Chondrocyte (in vitro differentiated cells): Measurements from ENCODE around the gene ARL5A. TPM values are rescaled to one million over a fixed set of nuclear protein-coding genes. Genes with fewer than 3 reads are reported as not detected.

Experiments used
- DNase-seq: peaks from one replicate; pipeline ENCODE4 v3.0.0; 2021; ENCODE audit warnings: mixed read lengths, low spot score
- H3K27ac Mint-ChIP-seq: one replicate; pipeline ENCODE4 v1.8.0; 2021; ENCODE audit warnings: mild to moderate bottlenecking, moderate library complexity, mixed read lengths; ENCODE audit not compliant: unreplicated experiment
- H3K27me3 Mint-ChIP-seq: 2 replicates; pipeline ENCODE4 v1.8.0; 2021; ENCODE audit warnings: low read depth, mixed read lengths
- H3K36me3 Mint-ChIP-seq: 2 replicates; pipeline ENCODE4 v1.8.0; 2021; ENCODE audit warnings: low read depth, mixed read lengths
- H3K4me1 Mint-ChIP-seq: 2 replicates; pipeline ENCODE4 v1.8.0; 2021; ENCODE audit warnings: low read depth, mild to moderate bottlenecking, mixed read lengths
- H3K4me3 Mint-ChIP-seq: one replicate; pipeline ENCODE4 v1.8.0; 2021; ENCODE audit warnings: mild to moderate bottlenecking, moderate library complexity, mixed read lengths; ENCODE audit not compliant: unreplicated experiment
- H3K9me3 Mint-ChIP-seq: 2 replicates; pipeline ENCODE4 v1.8.0; 2021; ENCODE audit warnings: low read depth, mixed read lengths
- CTCF ChIP-seq: fragments of 200-600 bp; sonication (generic); IDR thresholded peaks from 2 replicates; pipeline ENCODE4 v1.5.0; 2021; ENCODE audit warnings: antibody characterized with exemption, mild to moderate bottlenecking, moderate library complexity
- total RNA-seq: library from RNA; stranded (reverse); gene quantifications from 3 replicates; pipeline ENCODE4 v1.2.1, GENCODE V29; 2021

Gene ARL5A
- total RNA-seq, 1 donor from 2014 or later: 39.8 TPM

GRCh38 chr2:151762694-151763093 lies 65.5 kb downstream of the ARL5A start:
- no peak for DNase-seq

GRCh38 chr2:151761687-151762086 lies 66.5 kb downstream of the ARL5A start:
- H3K4me1 Mint-ChIP-seq: peaks cover 22% of the 10 kb centered on the region
- H3K9me3 Mint-ChIP-seq: no peaks in the 10 kb centered on the region
- H3K27ac Mint-ChIP-seq: no peak overlapping the region
- DNase-seq: no peak
- H3K36me3 Mint-ChIP-seq: peaks cover 10% of the 10 kb centered on the region
- H3K4me3 Mint-ChIP-seq: no peak overlapping the region
- H3K27me3 Mint-ChIP-seq: no peaks in the 10 kb centered on the region
- no peak for TF ChIP-seq CTCF

More at GRCh38 chr2:151762694-151763093, 65.5 kb downstream of the ARL5A start:
- H3K4me3 Mint-ChIP-seq: no peak overlapping the region
- peaks cover 10% of the 10 kb centered on the region for H3K36me3 Mint-ChIP-seq
- TF ChIP-seq CTCF: no peak
- no peak overlapping the region for H3K27ac Mint-ChIP-seq
- H3K9me3 Mint-ChIP-seq: no peaks in the 10 kb centered on the region
- H3K4me1 Mint-ChIP-seq: peaks cover 29% of the 10 kb centered on the region
- H3K27me3 Mint-ChIP-seq: no peaks in the 10 kb centered on the region

- H3K27me3 Mint-ChIP-seq: no peaks in the 10 kb centered on the region
- H3K36me3 Mint-ChIP-seq: peaks cover 10% of the 10 kb centered on the region
- H3K4me3 Mint-ChIP-seq: no peak overlapping the region
- H3K9me3 Mint-ChIP-seq: no peaks in the 10 kb centered on the region
- no peak for DNase-seq
- TF ChIP-seq CTCF: no peak
- H3K27ac Mint-ChIP-seq: no peak overlapping the region
- peaks cover 17% of the 10 kb centered on the region for H3K4me1 Mint-ChIP-seq
These were observed 67.0 kb downstream of the ARL5A start for GRCh38 chr2:151761193-151761592.

- H3K36me3 Mint-ChIP-seq: peaks cover 9% of the 10 kb centered on the region
- no peak overlapping the region for H3K4me3 Mint-ChIP-seq
- no peak for TF ChIP-seq CTCF
- no peak overlapping the region for H3K27ac Mint-ChIP-seq
- peaks cover 8% of the 10 kb centered on the region for H3K4me1 Mint-ChIP-seq
- no peak for DNase-seq
- H3K9me3 Mint-ChIP-seq: no peaks in the 10 kb centered on the region
- H3K27me3 Mint-ChIP-seq: no peaks in the 10 kb centered on the region
These were observed 68.0 kb downstream of the ARL5A start for GRCh38 chr2:151760139-151760650.

GRCh38 chr2:151758744-151759143 lies 69.5 kb downstream of the ARL5A start:
- Mint-ChIP-seq H3K9me3 (no peaks in the 10 kb centered on the region), H3K27ac (no peak overlapping the region), H3K36me3 (peaks cover 5% of the 10 kb centered on the region), H3K4me1 (peaks cover 8% of the 10 kb centered on the region), H3K4me3 (no peak overlapping the region), H3K27me3 (no peaks in the 10 kb centered on the region)
- DNase-seq: no peak
- no peak for TF ChIP-seq CTCF
